ENCODE results near the gene CCSER1. TPM values are rescaled to one million over a fixed set of nuclear protein-coding genes. Genes with fewer than 3 reads are reported as not detected.

The CCSER1 gene
- total RNA-seq, 1 donor from 2014 or later: not detected

DNA sequence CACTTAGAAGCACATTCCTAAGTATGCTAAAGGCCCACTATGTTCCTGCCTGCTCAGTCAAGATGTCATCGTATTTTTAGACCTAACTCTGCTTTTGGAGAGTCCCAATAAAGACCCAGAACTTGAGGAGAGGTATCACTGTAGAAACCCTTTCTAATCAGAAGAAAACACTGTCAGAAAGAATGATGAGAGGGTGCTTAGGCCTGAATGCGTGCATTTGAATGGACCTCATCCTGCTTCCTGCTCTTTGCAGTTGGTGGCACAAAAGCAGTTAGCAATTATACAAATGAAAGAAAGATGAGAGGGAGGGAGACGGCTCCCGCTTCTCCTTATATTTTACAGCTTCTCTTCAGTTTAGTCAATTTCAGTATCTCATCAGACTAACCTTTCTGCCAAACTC, 987.2 kb downstream of the CCSER1 start:
- Mint-ChIP-seq H3K36me3 (ENCODE audit: low read depth) (no peaks in the 10 kb centered on the region), H3K4me3 (ENCODE audit: unreplicated experiment) (no peak overlapping the region), H3K27ac (ENCODE audit: unreplicated experiment) (no peak overlapping the region), H3K27me3 (ENCODE audit: low read depth) (peaks cover 4% of the 10 kb centered on the region), H3K9me3 (ENCODE audit: low read depth) (no peaks in the 10 kb centered on the region), H3K4me1 (ENCODE audit: low read depth) (no peaks in the 10 kb centered on the region)
- TF ChIP-seq, protein P1, sequence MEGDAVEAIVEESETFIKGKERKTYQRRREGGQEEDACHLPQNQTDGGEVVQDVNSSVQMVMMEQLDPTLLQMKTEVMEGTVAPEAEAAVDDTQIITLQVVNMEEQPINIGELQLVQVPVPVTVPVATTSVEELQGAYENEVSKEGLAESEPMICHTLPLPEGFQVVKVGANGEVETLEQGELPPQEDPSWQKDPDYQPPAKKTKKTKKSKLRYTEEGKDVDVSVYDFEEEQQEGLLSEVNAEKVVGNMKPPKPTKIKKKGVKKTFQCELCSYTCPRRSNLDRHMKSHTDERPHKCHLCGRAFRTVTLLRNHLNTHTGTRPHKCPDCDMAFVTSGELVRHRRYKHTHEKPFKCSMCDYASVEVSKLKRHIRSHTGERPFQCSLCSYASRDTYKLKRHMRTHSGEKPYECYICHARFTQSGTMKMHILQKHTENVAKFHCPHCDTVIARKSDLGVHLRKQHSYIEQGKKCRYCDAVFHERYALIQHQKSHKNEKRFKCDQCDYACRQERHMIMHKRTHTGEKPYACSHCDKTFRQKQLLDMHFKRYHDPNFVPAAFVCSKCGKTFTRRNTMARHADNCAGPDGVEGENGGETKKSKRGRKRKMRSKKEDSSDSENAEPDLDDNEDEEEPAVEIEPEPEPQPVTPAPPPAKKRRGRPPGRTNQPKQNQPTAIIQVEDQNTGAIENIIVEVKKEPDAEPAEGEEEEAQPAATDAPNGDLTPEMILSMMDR (IDR thresholded peaks at IDR 0.05): no peak
- no peak for DNase-seq (ENCODE audit: low spot score)

DNA sequence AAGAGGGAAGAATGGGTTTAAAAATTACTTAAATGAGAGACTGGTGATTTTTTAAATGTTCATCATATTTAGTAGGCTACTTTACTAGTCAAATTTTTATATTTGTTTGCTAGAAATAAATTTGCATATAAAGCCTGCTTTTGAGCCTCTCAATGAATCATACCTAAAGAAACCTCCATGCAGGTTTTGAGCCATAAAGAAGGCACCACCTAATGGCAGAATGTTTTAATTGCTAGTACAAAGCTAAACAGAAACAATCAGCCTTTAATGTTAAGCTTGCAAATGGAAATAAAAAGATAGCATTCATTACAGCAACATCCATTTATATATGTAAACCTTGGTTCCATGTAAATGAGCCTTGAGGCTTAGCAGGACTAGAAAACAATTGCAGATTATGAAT, 989.7 kb downstream of the CCSER1 start:
- Mint-ChIP-seq H3K4me1 (ENCODE audit: low read depth) (no peaks in the 10 kb centered on the region), H3K36me3 (ENCODE audit: low read depth) (no peaks in the 10 kb centered on the region), H3K9me3 (ENCODE audit: low read depth) (no peaks in the 10 kb centered on the region), H3K4me3 (ENCODE audit: unreplicated experiment) (no peak overlapping the region), H3K27me3 (ENCODE audit: low read depth) (peaks cover 6% of the 10 kb centered on the region), H3K27ac (ENCODE audit: unreplicated experiment) (no peak overlapping the region)
- TF ChIP-seq, protein P1 (IDR thresholded peaks at IDR 0.05): peak; percentile 76
- no peak for DNase-seq (ENCODE audit: low spot score)

- no peak for DNase-seq (ENCODE audit: low spot score)
- TF ChIP-seq, protein P1 (IDR thresholded peaks at IDR 0.05): no peak
- peaks cover 10% of the 10 kb centered on the region for H3K27me3 Mint-ChIP-seq (ENCODE audit: low read depth)
- H3K9me3 Mint-ChIP-seq (ENCODE audit: low read depth): no peaks in the 10 kb centered on the region
- no peaks in the 10 kb centered on the region for H3K4me1 Mint-ChIP-seq (ENCODE audit: low read depth)
- H3K4me3 Mint-ChIP-seq (ENCODE audit: unreplicated experiment): no peak overlapping the region
- no peaks in the 10 kb centered on the region for H3K36me3 Mint-ChIP-seq (ENCODE audit: low read depth)
- no peak overlapping the region for H3K27ac Mint-ChIP-seq (ENCODE audit: unreplicated experiment)
Observed at GRCh38 chr4:91118597-91118996, 991.4 kb downstream of the CCSER1 start.

- no peak for DNase-seq (ENCODE audit: low spot score)
- no peaks in the 10 kb centered on the region for H3K36me3 Mint-ChIP-seq (ENCODE audit: low read depth)
- TF ChIP-seq, protein P1 (IDR thresholded peaks at IDR 0.05): no peak
- no peak overlapping the region for H3K27ac Mint-ChIP-seq (ENCODE audit: unreplicated experiment)
- no peak overlapping the region for H3K4me3 Mint-ChIP-seq (ENCODE audit: unreplicated experiment)
- peaks cover 14% of the 10 kb centered on the region for H3K27me3 Mint-ChIP-seq (ENCODE audit: low read depth)
- H3K9me3 Mint-ChIP-seq (ENCODE audit: low read depth): no peaks in the 10 kb centered on the region
- no peaks in the 10 kb centered on the region for H3K4me1 Mint-ChIP-seq (ENCODE audit: low read depth)
Observed at GRCh38 chr4:91123742-91124141, 996.5 kb downstream of the CCSER1 start.

GRCh38 chr4:91127192-91127591, 1000.0 kb downstream of the CCSER1 start:
- Mint-ChIP-seq H3K9me3 (ENCODE audit: low read depth) (no peaks in the 10 kb centered on the region), H3K4me3 (ENCODE audit: unreplicated experiment) (no peak overlapping the region), H3K27ac (ENCODE audit: unreplicated experiment) (no peak overlapping the region), H3K36me3 (ENCODE audit: low read depth) (no peaks in the 10 kb centered on the region), H3K27me3 (ENCODE audit: low read depth) (peaks cover 16% of the 10 kb centered on the region), H3K4me1 (ENCODE audit: low read depth) (no peaks in the 10 kb centered on the region)
- no peak for DNase-seq (ENCODE audit: low spot score)
- TF ChIP-seq, protein P1 (IDR thresholded peaks at IDR 0.05): no peak
